Measurements from ENCODE around the gene SPECC1. TPM values are rescaled to one million over a fixed set of nuclear protein-coding genes. Genes with fewer than 3 reads are reported as not detected.
"Not testable (repeated sequence)": the region's sequence is repeated elsewhere in the genome, so short reads cannot be mapped to it uniquely, and the experiment has no call there.

Gene SPECC1
- total RNA-seq, 2 donors from 2014 or later = 10.3 to 13.5 TPM

DNA sequence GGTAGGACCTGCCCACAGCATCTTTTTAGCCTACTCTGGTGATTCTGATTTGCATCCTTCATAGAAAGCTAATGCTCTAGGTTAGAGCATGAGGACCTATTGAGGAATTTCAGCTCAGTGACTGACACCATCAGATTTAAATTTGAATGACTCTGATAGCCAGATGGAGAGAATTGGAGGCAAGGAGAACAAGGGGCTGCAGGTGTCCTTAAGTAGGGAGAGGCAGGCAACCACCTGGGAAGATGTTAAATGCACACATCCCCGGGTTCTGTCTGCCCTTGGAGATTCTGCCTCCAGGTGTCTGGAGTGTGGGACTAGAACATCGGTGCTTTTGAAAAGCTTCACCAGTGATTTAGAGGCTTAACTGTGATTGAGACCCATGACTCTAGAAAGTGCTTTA is 221.8 kb downstream of the SPECC1 start:
- Histone ChIP-seq H3K27me3 (no peaks in the 10 kb centered on the region), H3K4me3 (no peak overlapping the region), H3K4me1 (peaks cover 0 to 4% of the 10 kb centered on the region in 2 donors), H3K27ac (no peak overlapping the region), H3K9me3 (no peaks in the 10 kb centered on the region), H3K36me3 (no peaks in the 10 kb centered on the region)
- TF ChIP-seq, protein P1, sequence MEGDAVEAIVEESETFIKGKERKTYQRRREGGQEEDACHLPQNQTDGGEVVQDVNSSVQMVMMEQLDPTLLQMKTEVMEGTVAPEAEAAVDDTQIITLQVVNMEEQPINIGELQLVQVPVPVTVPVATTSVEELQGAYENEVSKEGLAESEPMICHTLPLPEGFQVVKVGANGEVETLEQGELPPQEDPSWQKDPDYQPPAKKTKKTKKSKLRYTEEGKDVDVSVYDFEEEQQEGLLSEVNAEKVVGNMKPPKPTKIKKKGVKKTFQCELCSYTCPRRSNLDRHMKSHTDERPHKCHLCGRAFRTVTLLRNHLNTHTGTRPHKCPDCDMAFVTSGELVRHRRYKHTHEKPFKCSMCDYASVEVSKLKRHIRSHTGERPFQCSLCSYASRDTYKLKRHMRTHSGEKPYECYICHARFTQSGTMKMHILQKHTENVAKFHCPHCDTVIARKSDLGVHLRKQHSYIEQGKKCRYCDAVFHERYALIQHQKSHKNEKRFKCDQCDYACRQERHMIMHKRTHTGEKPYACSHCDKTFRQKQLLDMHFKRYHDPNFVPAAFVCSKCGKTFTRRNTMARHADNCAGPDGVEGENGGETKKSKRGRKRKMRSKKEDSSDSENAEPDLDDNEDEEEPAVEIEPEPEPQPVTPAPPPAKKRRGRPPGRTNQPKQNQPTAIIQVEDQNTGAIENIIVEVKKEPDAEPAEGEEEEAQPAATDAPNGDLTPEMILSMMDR (IDR thresholded peaks at IDR 0.05) = no peak
- DNase-seq (ENCODE audit: low spot score) = no peak

DNA sequence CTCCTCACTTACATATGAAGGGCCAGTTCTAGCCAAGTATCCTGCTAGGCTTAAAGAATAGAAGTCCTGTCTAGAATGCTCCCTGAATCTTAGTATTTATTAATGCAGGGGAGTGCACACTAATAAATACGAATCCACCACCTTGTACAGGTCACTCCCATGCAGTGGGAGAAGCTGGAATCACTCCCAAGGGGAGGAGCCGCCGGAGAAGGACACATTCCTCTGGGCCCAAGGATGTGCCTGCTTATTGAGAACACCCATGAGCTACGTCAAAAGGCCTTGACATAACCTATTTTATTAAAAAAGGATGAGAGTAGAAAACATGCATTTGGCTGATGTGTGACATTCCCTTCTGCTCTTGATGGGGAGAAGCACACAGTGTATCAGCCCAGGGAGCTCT is 223.5 kb downstream of the SPECC1 start:
- Histone ChIP-seq H3K4me1 (no peaks in the 10 kb centered on the region), H3K27ac (no peak overlapping the region), H3K36me3 (no peaks in the 10 kb centered on the region), H3K27me3 (no peaks in the 10 kb centered on the region), H3K9me3 (no peaks in the 10 kb centered on the region), H3K4me3 (no peak overlapping the region)
- DNase-seq (ENCODE audit: low spot score) = no peak
- TF ChIP-seq, protein P1 (IDR thresholded peaks at IDR 0.05) = no peak

DNA sequence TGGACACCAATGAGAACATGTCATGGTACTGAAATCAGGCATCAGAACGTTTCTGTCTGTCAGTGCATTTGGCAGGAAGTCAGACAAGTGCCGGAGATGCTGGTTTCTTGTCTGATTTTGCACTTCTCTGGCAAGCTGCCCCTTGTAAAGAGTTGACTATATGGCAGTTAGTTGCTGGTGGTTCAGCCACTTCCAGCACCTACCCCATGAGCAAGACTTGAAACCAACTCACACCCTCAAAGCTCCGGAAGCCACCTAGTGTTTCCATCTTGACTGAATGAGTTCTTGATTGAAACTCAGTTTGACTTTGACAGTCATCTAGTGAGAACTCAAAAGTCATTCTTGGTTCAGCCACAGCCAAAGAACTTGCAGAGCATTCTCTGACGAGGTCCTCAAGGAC is 225.1 kb downstream of the SPECC1 start:
- H3K9me3 ChIP-seq = no peaks in the 10 kb centered on the region
- H3K36me3 ChIP-seq = no peaks in the 10 kb centered on the region
- TF ChIP-seq, protein P1 (IDR thresholded peaks at IDR 0.05) = no peak
- H3K27me3 ChIP-seq = no peaks in the 10 kb centered on the region
- H3K4me3 ChIP-seq = no peak overlapping the region
- H3K27ac ChIP-seq = no peak overlapping the region
- DNase-seq (ENCODE audit: low spot score) = no peak
- no peaks in the 10 kb centered on the region for H3K4me1 ChIP-seq

DNA sequence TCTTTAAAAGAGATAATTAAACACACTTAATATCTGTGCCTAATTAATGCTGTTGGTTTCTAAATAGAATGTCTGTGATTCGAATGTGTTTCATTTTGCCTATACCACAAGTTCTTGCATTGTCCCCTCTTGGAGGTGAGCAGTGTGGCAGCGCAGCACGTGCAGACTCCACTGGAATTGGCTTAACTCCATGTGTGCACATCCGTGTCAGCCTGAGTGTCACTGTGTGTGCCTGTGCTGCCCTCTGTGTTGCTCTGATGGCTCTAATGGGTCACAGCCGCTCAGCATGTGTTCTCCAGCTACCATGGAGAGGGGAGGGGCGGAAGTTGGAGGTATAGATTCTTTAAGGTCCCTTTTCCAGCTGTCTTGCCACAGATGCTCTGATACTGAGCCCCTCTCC is 226.6 kb downstream of the SPECC1 start:
- TF ChIP-seq, protein P1 (IDR thresholded peaks at IDR 0.05) = no peak
- no peaks in the 10 kb centered on the region for H3K27me3 ChIP-seq
- no peak for DNase-seq (ENCODE audit: low spot score)
- H3K4me3 ChIP-seq = no peak overlapping the region
- H3K27ac ChIP-seq = no peak overlapping the region
- H3K9me3 ChIP-seq = no peaks in the 10 kb centered on the region
- H3K36me3 ChIP-seq = no peaks in the 10 kb centered on the region
- no peaks in the 10 kb centered on the region for H3K4me1 ChIP-seq

DNA sequence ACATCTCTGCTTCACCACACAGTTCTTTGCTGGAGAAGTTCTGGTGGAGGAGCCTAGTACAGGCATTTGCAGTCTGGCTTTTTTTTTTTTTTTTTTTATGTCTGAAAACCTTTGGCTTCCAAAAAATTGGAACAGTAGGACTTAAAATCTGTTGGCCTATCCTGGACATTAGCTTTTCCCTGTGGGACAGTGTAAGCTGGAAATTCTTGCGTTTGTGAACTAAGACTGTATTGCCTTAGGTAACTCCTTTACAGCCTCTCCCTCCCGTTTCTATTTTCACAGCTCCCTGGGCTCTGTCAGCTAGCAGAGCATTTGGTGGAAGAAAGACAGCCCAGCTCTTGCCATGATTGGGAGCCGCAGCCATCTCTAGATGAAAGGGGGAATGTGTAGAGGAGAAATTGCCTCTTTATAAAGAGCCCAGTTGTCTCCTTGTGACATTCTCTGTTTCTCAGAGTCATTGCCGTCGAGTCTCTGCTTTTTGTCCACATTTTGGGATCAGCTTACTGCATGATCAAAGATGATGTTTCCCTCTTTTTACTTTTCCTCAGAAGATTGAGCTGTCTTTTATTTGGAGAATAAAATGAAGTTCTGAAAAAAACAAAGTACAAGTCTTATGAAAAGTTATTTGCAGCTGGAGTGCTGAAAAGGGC is 227.5 kb downstream of the SPECC1 start:
- no peak for DNase-seq (ENCODE audit: low spot score)
- TF ChIP-seq, protein P1 (IDR thresholded peaks at IDR 0.05) = no peak
- Histone ChIP-seq H3K9me3 (no peaks in the 10 kb centered on the region), H3K27me3 (no peaks in the 10 kb centered on the region), H3K4me3 (no peak overlapping the region), H3K36me3 (no peaks in the 10 kb centered on the region), H3K4me1 (no peaks in the 10 kb centered on the region), H3K27ac (no peak overlapping the region)

DNA sequence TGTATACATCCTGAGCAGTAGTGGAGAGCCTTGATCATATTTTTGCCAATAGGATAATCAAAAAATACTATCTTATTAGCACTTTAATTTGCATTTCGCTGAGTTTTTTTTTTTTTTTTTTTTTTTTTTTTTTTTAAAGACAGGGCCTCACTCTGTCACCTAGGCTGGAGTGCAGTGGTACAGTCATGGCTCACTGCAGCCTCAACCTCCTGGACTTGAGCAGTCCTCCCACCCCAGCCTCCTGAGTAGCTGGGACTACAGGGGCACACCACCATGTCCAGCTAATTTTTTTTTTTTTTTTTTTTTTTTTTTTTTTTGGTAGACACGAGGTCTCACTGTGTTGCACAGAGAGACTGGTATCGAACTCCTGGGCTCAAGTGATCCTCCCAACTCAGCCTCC is 230.6 kb downstream of the SPECC1 start:
- not testable (repeated sequence) for DNase-seq (ENCODE audit: low spot score); H3K27me3 ChIP-seq; H3K36me3 ChIP-seq; H3K4me3 ChIP-seq; H3K9me3 ChIP-seq; H3K27ac ChIP-seq; H3K4me1 ChIP-seq
